PC-3 (cell line): Measurements from ENCODE around the gene TTLL9. TPM values are rescaled to one million over a fixed set of nuclear protein-coding genes. Genes with fewer than 3 reads are reported as not detected.

ENCODE experiments used
- ATAC-seq: fragments of 200-7000 bp; cut with Tn5 transposase; 2 replicates; pipeline ENCODE4 v1.9.1; 2020; ENCODE audit warnings: mild to moderate bottlenecking, moderate library complexity
- BruUV-seq: library from RNA; stranded (reverse); fragments of 400-500 nt; replicated peaks from 2 replicates; lab custom pipeline; 2021; lab: Mats Ljungman, UMichigan
- CTCF ChIA-PET: fragments of 300-600 bp; sonication (Branson Sonifier 250); formaldehyde crosslinking; loops from one replicate; lab custom pipeline; 2022; ENCODE audit warnings: antibody characterized with exemption; lab: Charles Lee
- POLR2A ChIA-PET: fragments of 300-600 bp; sonication (Branson Sonifier 250); formaldehyde crosslinking; loops from one replicate; lab custom pipeline; 2022; ENCODE audit warnings: antibody characterized with exemption; ENCODE audit not compliant: unreplicated experiment; lab: Charles Lee
- DNase-seq: peaks from one replicate; pipeline ENCODE4 v3.0.0-alpha.2; 2015
- H2AFZ ChIP-seq: fragments of 300-600 bp; sonication (generic); 2 replicates; pipeline ENCODE4 v1.6.0; 2016; ENCODE audit warnings: antibody characterized with exemption, low read length
- H3F3A ChIP-seq: fragments of 300-600 bp; sonication (generic); one replicate; pipeline ENCODE4 v1.6.0; 2017; ENCODE audit warnings: antibody characterized with exemption, low read length, control low read depth, mild to moderate bottlenecking; ENCODE audit not compliant: unreplicated experiment
- H3K27ac ChIP-seq: fragments of 300-600 bp; sonication (generic); 2 replicates; pipeline ENCODE4 v1.5.1; 2016; ENCODE audit warnings: mild to moderate bottlenecking, low read length
- H3K27me3 ChIP-seq: fragments of 300-600 bp; sonication (generic); 2 replicates; pipeline ENCODE4 v1.6.1; 2016; ENCODE audit warnings: low read length, mixed read lengths
- H3K36me3 ChIP-seq: fragments of 300-600 bp; sonication (generic); 2 replicates; pipeline ENCODE4 v1.6.1; 2016; ENCODE audit warnings: low read depth, mixed run types, low read length, mixed read lengths
- H3K4me1 ChIP-seq: fragments of 300-600 bp; sonication (generic); 2 replicates; pipeline ENCODE4 v1.5.1; 2016; ENCODE audit warnings: low read length; ENCODE audit not compliant: insufficient read depth
- H3K4me2 ChIP-seq: fragments of 300-600 bp; sonication (generic); 2 replicates; pipeline ENCODE4 v1.6.0; 2016; ENCODE audit warnings: low read length
- H3K4me3 ChIP-seq: fragments of 300-600 bp; sonication (generic); 2 replicates; pipeline ENCODE4 v1.5.1; 2016; ENCODE audit warnings: mild to moderate bottlenecking, low read length, mixed read lengths
- H3K79me2 ChIP-seq: fragments of 300-600 bp; sonication (generic); 2 replicates; pipeline ENCODE4 v1.6.1; 2017; ENCODE audit warnings: low read length, mixed read lengths
- H3K9ac ChIP-seq: fragments of 300-600 bp; sonication (generic); 2 replicates; pipeline ENCODE4 v1.6.0; 2016; ENCODE audit warnings: mild to moderate bottlenecking, low read length
- H3K9me2 ChIP-seq: fragments of 300-600 bp; sonication (generic); replicated peaks from 2 replicates; pipeline ENCODE4 v1.6.1; 2016; ENCODE audit warnings: mixed run types, low read length, mixed read lengths
- H3K9me3 ChIP-seq: fragments of 300-600 bp; sonication (generic); 2 replicates; pipeline ENCODE4 v1.6.1; 2016; ENCODE audit warnings: low read length, mixed read lengths
- H4K20me1 ChIP-seq: fragments of 300-600 bp; sonication (generic); 2 replicates; pipeline ENCODE4 v1.6.1; 2016; ENCODE audit warnings: low read length, mixed read lengths
- CTCF ChIP-seq: fragments of 300-600 bp; sonication (generic); conservative IDR thresholded peaks from 2 replicates; pipeline ENCODE4 v1.5.1; 2017; ENCODE audit warnings: antibody characterized with exemption, low read depth, mild to moderate bottlenecking, low read length
- EZH2 ChIP-seq: fragments of 300-600 bp; sonication (generic); IDR thresholded peaks from one replicate; pipeline ENCODE4 v1.6.1; 2017; ENCODE audit warnings: antibody characterized with exemption, mild to moderate bottlenecking, low read length; ENCODE audit not compliant: unreplicated experiment
- EZH2phosphoT487 ChIP-seq: fragments of 300-600 bp; sonication (generic); IDR thresholded peaks from 2 replicates; pipeline ENCODE4 v1.6.1; 2018; ENCODE audit warnings: mild to moderate bottlenecking, antibody characterized with exemption, low read length, borderline replicate concordance
- intact Hi-C: fragments of 100-400 bp; cut with micrococcal nuclease; formaldehyde crosslinking; loops from 2 replicates; pipeline ENCODE4 v1.9.0; 2023
- total RNA-seq: library from RNA; depleted of rRNA; stranded (reverse); fragments of >200 nt; gene quantifications from 2 replicates; pipeline ENCODE4 v1.2.3, GENCODE V29; 2014

TTLL9 gene
- total RNA-seq, 1 experiment from 2014 or later: not detected

DNA sequence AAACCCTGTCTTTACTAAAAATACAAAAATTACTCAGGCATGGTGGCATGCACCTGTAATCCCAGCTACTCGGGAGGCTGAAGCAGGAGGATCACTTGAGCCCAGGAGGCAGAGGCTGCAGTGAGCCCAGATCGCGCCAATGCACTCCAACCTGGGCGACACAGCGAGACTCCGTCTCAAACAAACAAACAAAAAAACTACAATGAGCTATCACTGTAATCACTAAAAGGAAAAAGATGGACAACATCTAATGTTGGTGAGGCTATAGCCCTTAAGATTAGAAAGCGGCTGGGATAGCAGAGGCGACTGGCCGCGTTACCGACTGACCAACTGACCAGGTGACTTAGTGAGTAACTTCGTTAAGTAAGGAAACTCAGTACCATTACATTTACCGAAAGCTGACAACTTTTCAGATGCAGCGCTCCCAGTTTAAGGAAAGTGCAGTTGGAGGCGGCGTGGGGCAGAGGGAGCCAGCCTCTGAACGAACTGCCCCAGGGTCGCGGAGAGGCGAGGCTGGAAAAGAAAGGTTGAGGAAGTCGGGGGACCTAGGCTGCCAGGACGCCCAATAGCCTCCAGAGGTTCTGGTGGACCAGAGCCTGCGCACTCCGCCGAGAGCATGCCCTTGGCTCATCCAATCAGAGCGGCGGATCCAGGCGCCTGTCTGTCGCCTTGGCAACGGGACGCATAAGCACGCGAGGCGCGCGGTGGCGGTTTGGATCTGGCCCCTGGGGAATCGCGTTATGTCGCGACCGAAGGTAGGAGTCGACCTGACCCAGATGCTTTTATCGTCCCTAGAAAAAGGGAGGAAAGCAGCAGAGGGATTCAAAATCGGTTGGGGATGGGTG, 8.9 kb downstream of the TTLL9 start:
- Histone ChIP-seq H3K36me3 (no peaks in the 10 kb centered on the region), H3K79me2 (no peaks in the 10 kb centered on the region), H4K20me1 (no peaks in the 10 kb centered on the region), H3K4me1 (0 out of 2 replicates have a peak, but pooled peaks cover 9% of the 10 kb centered on the region), H2AFZ (peak overlapping the region; percentile 100), H3K4me2 (peak overlapping the region; percentile 97), H3K9me3 (peaks cover 6% of the 10 kb centered on the region; the same call in 1 of the 2 replicates), H3K27ac (no peak overlapping the region), H3K4me3 (peak overlapping the region; percentile 79), H3F3A (no peaks in the 10 kb centered on the region), H3K9ac (peak overlapping the region; percentile 53), H3K27me3 (no peaks in the 10 kb centered on the region), H3K9me2 (no peaks in the 10 kb centered on the region)
- ChIA-PET POLR2A (interaction anchor here (0.6 to 0.7 kb wide), 3 partner anchors 11 to 24 kb away, joined by 3 to 4 read pairs (median 4); no protein-coding TSS in a partner anchor), CTCF (no interaction called here)
- BruUV-seq: TSS peak; percentile 85
- TF ChIP-seq EZH2: no peak
- no peak for TF ChIP-seq CTCF
- TF ChIP-seq EZH2phosphoT487: no peak
- intact Hi-C loops: loop anchor here (1.0 to 2.0 kb wide), 2 partner anchors 43 to 73 kb away; partner anchors contain the start of gene PDRG1
- ATAC-seq (peak; percentile 99), DNase-seq (peak; percentile 94)

DNA sequence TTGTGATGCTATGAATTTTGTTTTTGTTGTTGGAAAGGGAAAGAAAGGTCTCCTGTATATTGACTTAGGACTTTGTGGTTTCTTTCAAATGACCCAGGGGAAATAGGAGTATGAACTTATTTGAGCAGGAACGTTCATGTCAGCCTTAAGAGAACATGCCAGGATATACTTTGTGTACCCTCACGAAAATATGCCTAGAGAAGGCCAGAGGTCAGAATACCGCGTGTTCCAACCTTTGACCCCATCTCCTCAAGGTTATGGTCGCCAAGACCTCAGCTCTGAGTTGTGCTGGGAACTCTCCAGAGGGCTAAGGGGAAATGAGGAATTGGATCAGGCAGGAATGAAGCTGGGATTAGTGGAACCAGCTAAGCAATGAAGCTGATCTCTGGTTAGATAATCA, 11.5 kb downstream of the TTLL9 start:
- TF ChIP-seq EZH2: no peak
- no peak for TF ChIP-seq CTCF
- no peak for TF ChIP-seq EZH2phosphoT487
- Histone ChIP-seq H3K36me3 (no peaks in the 10 kb centered on the region), H4K20me1 (no peaks in the 10 kb centered on the region), H3K4me1 (0 out of 2 replicates have a peak, but pooled peaks cover 9% of the 10 kb centered on the region), H3K79me2 (no peaks in the 10 kb centered on the region), H3K4me2 (no peak overlapping the region), H3K9me2 (no peaks in the 10 kb centered on the region), H3K4me3 (no peak overlapping the region), H3K9ac (no peak overlapping the region), H3K9me3 (peaks cover 6% of the 10 kb centered on the region; the same call in 1 of the 2 replicates), H2AFZ (no peak overlapping the region), H3K27me3 (peaks cover 13% of the 10 kb centered on the region; the same call in 1 of the 2 replicates), H3F3A (no peaks in the 10 kb centered on the region), H3K27ac (no peak overlapping the region)
- DNase-seq: no peak
- BruUV-seq: no TSS peak
- POLR2A ChIA-PET: no interaction called here
- no peak for ATAC-seq
- CTCF ChIA-PET: no interaction called here
- intact Hi-C loops: no loop called here
